Kidney glomerular epithelial cell (primary cell): Measurements from ENCODE around the gene NPHP4.
"Not testable (repeated sequence)": the region's sequence is repeated elsewhere in the genome, so short reads cannot be mapped to it uniquely, and the experiment has no call there.

Experiments
- DNase-seq: peaks from one replicate; lab custom pipeline; 2025; lab: John Stamatoyannopoulos, UW

The NPHP4 gene

GRCh38 chr1:5876094-5876650 is 116.1 kb downstream of the NPHP4 start:
- DNase-seq: no peak

GRCh38 chr1:5875345-5875910 is 116.8 kb downstream of the NPHP4 start:
- no peak for DNase-seq

GRCh38 chr1:5874416-5875110 is 117.7 kb downstream of the NPHP4 start:
- no peak for DNase-seq

DNA sequence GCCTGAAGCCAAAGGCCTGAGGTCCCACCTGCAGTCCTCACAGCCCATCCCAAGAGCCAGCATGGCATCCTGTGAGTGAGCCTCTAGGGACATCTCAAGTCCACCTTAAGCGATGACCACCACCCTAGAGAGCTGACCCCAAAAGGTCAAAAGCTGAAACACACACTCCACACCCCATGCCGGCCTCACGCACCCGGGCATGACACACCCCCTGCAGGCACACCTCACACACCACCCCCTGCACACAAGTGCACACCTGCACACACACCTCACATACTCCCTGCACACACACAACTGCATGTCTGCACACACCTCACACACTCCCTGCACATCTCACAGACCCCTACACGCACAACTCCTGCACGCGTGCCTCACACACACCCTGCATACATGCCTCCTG is 118.7 kb downstream of the NPHP4 start:
- DNase-seq: no peak

- no peak for DNase-seq
Measured at GRCh38 chr1:5872886-5873285, 119.3 kb downstream of the NPHP4 start.

- no peak for DNase-seq
Measured at GRCh38 chr1:5868931-5869500, 123.2 kb downstream of the NPHP4 start.

DNA sequence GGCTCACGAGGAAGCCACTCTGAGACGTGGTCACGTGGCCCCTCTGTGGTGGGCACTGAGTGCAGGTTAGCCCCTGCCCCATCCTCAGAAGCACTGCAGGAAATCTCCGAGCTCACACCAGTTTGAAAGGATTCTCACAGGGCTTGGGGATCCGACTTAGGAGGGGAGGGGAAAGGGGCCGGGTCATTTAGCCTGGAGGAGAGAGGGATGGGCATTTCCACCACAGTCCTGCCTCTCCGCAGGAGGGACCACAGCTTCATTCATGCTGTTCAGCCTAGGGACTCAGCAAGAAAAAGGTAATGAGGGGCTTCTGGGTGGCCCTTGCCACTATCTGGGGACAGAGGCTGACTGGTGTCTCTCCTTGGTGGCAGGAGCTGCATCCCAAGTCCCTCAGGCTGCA is 126.5 kb downstream of the NPHP4 start:
- no peak for DNase-seq

- no peak for DNase-seq
Measured at GRCh38 chr1:5865056-5865455, 127.2 kb downstream of the NPHP4 start.

DNA sequence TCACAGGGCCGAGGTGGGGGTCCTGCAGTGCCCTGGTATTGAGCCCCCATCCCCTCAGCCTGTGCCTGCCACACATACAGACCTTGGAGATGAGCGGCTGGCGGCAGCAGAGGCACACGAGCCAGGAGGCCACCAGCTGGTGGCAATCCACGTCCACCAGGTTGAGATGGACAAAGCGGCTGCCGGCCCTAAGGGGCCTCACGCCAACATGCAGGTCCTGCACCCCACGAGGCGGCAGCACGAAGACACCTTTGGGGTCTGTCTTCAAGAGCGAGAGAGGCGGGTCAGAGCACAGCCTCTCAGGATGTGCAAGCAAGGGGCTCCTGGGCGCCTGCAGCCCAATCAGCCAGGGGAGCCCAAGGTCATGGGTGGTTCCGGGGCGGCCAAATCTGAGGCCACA is 128.0 kb downstream of the NPHP4 start:
- DNase-seq: no peak

- no peak for DNase-seq
Measured at GRCh38 chr1:5863238-5863637, 129.0 kb downstream of the NPHP4 start.

DNA sequence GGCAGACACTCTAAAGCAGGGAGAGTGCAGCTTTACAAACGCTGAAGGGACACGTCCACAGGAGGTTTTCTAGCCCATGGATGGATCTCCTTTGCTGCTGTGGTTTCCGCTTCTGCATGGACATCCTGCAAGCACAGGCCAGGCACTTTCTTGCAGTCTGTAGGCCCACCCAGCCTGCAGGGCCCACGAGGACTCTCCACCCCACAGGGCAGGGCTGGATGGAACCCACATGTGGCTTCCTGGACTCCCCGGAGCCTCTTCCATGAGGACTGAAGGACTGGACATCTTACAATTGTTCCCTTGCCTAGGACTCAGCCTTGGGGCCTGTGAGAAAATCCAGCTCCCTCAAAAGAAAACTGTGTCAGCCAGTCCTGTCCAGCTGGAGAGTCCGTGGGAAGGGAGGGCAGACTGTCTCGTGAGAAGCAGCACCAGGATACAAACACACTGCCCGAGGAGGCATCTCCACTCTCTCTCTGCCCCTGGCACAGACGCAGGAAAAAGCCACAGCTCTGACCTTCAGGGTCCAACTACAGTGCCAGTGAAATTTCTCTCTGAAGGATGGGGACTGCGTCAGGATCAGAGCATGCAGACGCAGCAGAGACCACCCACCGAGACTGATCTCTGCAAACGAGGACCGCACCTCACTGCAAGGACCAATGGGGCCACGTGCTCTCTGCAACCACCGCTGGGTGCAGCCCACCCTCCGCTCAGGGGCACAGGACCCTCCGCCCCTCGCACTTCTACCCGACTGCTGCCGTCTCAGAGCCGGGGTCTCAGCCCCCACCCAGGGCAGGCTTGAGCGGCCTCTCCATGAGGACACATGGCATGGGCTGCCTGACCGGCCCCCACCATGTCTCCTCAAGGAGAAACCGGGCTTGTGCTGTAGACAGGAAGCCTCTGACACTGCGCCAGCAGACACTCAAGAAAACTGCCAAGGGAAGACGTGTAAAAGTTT is 130.1 kb downstream of the NPHP4 start:
- no peak for DNase-seq

DNA sequence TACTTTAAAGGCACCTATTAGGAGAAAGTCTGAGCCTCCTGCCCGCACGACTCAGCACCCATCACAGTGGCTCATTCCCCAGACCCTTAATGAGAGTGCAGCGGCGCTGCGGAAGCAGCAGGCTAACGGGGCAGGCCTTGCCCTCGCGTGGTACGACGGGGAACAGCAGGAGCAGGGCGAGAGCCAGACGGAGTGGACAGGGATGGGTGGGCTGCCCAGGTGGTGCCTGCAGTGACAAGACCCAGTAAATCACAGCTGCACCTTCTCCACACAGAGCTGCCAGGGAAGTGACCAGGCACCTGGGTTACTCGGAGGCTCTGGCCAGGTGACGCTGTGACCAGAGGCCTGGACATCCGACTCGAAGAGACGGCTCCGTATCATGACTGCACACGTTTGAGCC is 131.9 kb downstream of the NPHP4 start:
- DNase-seq: no peak

DNA sequence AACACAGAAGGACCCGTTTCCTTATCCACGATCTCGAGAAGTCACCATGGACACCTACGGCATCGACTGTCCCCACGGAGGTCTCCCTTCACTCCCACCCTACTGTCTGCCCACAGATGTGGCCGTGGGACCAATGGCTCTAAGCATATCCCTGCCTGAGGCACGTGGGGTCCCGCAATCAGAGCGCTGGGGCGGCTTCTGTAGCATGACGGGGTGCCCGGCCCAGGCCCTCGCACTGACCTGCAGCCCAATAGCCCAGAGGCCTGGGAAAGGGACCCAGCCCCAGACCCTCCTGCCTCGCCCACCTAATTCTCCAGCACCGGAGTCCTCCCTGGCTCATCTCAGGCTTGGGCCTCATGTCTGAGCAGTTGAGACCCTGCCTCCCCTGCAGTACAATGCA is 132.5 kb downstream of the NPHP4 start:
- no peak for DNase-seq

GRCh38 chr1:5858844-5859407 is 133.3 kb downstream of the NPHP4 start:
- DNase-seq: no peak

DNA sequence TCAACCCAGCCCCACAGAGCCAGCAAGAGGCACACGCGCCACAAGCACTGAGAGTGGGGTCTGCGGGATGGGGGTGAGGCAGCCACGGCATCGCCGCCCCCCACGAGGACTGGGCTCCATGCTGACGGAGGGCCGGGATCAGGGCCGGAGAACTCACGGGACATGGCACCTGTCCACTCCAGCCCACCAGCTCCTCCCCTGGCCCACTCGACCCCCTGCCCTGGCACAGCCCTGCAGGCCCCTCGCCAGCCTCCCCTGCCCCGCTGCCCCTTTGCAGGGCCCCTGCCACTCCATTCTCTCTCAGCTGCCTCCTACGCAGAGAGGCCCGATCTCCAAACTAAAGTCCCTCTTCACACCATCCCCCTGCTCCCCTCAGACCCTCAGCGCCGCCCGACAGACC is 134.0 kb downstream of the NPHP4 start:
- DNase-seq: no peak

DNA sequence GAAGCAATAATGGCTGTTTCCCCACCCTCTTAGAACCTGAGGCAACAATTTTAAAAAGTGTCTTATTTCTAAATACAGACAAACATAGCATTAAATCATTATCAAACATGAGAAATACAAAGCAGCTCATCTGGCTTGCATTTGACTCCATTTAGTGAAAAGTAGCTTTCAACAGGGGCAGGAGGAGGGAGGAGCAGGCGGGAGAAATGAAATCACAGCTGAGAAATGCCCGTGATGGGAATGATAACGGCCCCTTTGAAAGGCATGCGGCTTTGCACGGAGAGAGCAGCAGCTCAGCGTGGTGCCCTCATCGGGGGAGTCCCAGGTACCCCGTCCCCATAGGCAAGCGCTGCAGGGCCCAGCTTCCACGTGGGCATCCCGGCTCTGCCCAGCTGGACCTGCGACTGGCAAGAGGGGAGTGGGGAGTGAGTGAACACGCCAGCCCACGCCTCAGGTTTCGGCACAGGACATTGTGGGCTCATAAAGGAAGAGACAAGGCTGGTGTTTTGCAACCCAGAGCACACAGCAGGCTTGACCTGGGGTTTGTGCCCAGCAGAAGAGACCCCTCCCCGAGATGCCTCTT is 134.6 kb downstream of the NPHP4 start:
- no peak for DNase-seq

- no peak for DNase-seq
Measured at GRCh38 chr1:5857011-5857410, 135.2 kb downstream of the NPHP4 start.

DNA sequence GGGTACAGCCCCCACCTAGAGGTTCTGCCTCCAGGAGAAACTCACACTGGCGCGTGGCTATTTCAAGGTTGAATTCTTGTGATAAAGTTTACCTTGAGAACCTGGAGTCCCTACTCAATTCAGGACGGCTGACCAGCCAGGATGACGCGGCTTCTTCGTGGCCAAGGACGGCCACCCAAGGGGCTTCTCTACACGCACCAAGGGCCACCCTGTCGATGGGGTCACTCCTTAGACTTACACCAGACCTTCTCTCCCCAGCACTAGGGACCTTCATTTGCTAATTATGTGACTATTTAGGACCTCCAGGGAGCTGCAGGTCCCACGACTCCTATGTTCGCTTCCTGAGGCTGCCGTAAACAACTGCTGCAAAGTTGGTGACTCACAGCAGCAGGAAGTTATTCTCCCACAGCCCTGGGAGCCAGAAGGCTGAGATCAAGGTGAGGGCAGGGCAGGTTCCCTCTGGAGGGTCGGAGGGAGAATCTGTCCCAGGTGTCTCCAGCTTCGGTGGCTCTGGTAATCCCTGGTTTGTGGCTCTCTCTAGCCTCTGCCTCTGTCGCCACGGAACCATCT is 135.9 kb downstream of the NPHP4 start:
- no peak for DNase-seq

DNA sequence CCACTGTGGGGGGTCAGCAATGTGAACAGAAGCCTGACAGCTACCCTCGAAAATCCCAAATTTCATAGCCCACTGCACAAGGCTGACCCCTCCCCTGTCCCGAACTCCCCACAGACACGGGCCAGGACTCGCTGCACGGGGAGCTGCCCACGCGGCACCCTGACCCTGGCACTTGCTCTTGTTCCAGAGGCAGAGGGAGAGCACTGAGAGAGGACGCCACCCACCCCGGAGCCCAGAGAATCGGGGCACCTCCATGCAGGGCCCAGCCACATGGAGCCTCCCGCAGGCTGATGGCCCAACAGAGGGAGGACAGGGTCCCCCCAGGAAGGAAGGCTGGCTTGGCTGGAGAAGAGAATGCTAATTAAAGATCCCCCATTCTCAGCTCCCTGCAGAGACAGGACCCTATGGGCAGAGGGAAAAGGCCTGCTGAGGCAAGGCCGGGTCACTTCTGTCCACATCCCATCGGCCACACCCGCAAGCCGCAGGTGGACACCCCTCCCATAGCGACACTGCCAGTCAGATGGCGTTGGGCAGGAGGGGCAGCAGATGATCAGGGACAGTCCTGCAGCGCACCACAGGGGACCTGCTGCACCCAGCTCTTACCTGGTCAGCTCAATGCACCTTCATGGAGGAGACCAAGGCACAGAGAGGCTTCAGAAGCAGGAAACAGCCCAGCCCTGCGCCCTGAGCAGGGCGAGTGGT is 136.9 kb downstream of the NPHP4 start:
- no peak for DNase-seq

- DNase-seq: no peak
Measured at GRCh38 chr1:5854754-5855153, 137.5 kb downstream of the NPHP4 start.

GRCh38 chr1:5853858-5854257 is 138.4 kb downstream of the NPHP4 start:
- not testable (repeated sequence) for DNase-seq
